ENCODE data around the gene HS3ST3B1.

Gene HS3ST3B1

GRCh38 chr17:14300575-14301278 lies at the start of gene HS3ST3B1:
TSS of gene HS3ST3B1 (plus strand) at chr17:14301081. CDS start at chr17:14301519, 438 bp downstream.
- DNase-seq = peak; percentile 98

GRCh38 chr17:14261406-14261805 lies 39.5 kb upstream of the HS3ST3B1 start:
- no peak for DNase-seq

GRCh38 chr17:14268264-14268663 lies 32.6 kb upstream of the HS3ST3B1 start:
- no peak for DNase-seq

GRCh38 chr17:14269473-14269872 lies 31.4 kb upstream of the HS3ST3B1 start:
- DNase-seq = no peak

- no peak for DNase-seq
Measured at GRCh38 chr17:14270508-14270907, 30.4 kb upstream of the HS3ST3B1 start.

- DNase-seq = no peak
Measured at GRCh38 chr17:14276535-14277250, 24.2 kb upstream of the HS3ST3B1 start.

- DNase-seq = no peak
Measured at GRCh38 chr17:14281530-14281929, 19.4 kb upstream of the HS3ST3B1 start.

- no peak for DNase-seq
Measured at GRCh38 chr17:14282726-14283125, 18.2 kb upstream of the HS3ST3B1 start.

GRCh38 chr17:14289162-14289561 lies 11.7 kb upstream of the HS3ST3B1 start:
- DNase-seq = no peak

GRCh38 chr17:14294876-14295275 lies 6.0 kb upstream of the HS3ST3B1 start:
- no peak for DNase-seq

GRCh38 chr17:14295676-14296075 lies 5.2 kb upstream of the HS3ST3B1 start:
- no peak for DNase-seq

- no peak for DNase-seq
Measured at GRCh38 chr17:14296166-14296910, 4.5 kb upstream of the HS3ST3B1 start.

GRCh38 chr17:14297161-14297851 lies 3.6 kb upstream of the HS3ST3B1 start:
- no peak for DNase-seq

- no peak for DNase-seq
Measured at GRCh38 chr17:14298221-14298946, 2.5 kb upstream of the HS3ST3B1 start.

GRCh38 chr17:14298947-14299279 lies 2.0 kb upstream of the HS3ST3B1 start:
- DNase-seq = no peak

- DNase-seq = no peak
Measured at GRCh38 chr17:14299280-14300141, 1.4 kb upstream of the HS3ST3B1 start.

- no peak for DNase-seq
Measured at GRCh38 chr17:14301279-14302090, 604 bp downstream of the HS3ST3B1 start.

GRCh38 chr17:14302091-14302430 lies 1.2 kb downstream of the HS3ST3B1 start:
- no peak for DNase-seq

GRCh38 chr17:14302431-14303099 lies 1.7 kb downstream of the HS3ST3B1 start:
- peak; percentile 90 for DNase-seq

Measured in 8988T (cell line).